B cell (primary cell): Measurements from ENCODE around the gene RAD23A. TPM values are rescaled to one million over a fixed set of nuclear protein-coding genes. Genes with fewer than 3 reads are reported as not detected.

Experiments used
- ATAC-seq: fragments of 200-7000 bp; cut with Tn5 transposase; one replicate; pipeline ENCODE4 v1.10.0; 2021; ENCODE audit warnings: low read depth, mild to moderate bottlenecking, moderate number of reproducible peaks, moderate library complexity
- CTCF ChIA-PET: fragments of 350-600 bp; sonication (Branson Sonifier 250); formaldehyde crosslinking; loops from one replicate; lab custom pipeline; 2021; ENCODE audit warnings: antibody characterized with exemption, inconsistent platforms; lab: Charles Lee
- POLR2A ChIA-PET: fragments of 350-600 bp; sonication (Branson Sonifier 250); formaldehyde crosslinking; loops from one replicate; lab custom pipeline; 2021; ENCODE audit warnings: antibody characterized with exemption; lab: Charles Lee
- DNase-seq: peaks from one replicate; pipeline ENCODE4 v3.0.0; 2013
- H2AFZ ChIP-seq: 2 replicates; pipeline ENCODE4 v1.6.1; 2012; ENCODE audit warnings: mild to moderate bottlenecking, low read depth, low read length; ENCODE audit not compliant: insufficient read depth, poor library complexity, severe bottlenecking
- H3K27ac ChIP-seq, 2 donors: 1 replicate in 1 of 2; 2 replicates in 1 of 2; pipeline ENCODE4 v1.5.1; 2012 to 2013; ENCODE audit warnings: low read length in 2 of 2, mild to moderate bottlenecking in 2 of 2, moderate library complexity in 1 of 2
- H3K27me3 ChIP-seq, 4 experiments: fragments of 200-600 bp in 1 of 4; sonication (generic) in 1 of 4; replicated peaks in 1 of 4; 1 replicate in 2 of 4; 2 replicates in 2 of 4; pipeline versions ENCODE4 v1.6.1 to v1.7.0; 2013 to 2016; ENCODE audit warnings: low read length in 3 of 4, mild to moderate bottlenecking in 2 of 4, mixed read lengths in 1 of 4, moderate library complexity in 1 of 4; ENCODE audit not compliant: insufficient read depth in 4 of 4, control insufficient read depth in 3 of 4; ENCODE audit errors: control extremely low read depth in 1 of 4
- H3K36me3 ChIP-seq, 2 experiments: replicated peaks in 1 of 2; 1 replicate in 1 of 2; 2 replicates in 1 of 2; pipeline versions ENCODE4 v1.6.1 to v1.7.1; 2013; ENCODE audit warnings: low read length in 1 of 2; ENCODE audit not compliant: insufficient read depth in 2 of 2, control insufficient read depth in 1 of 2; ENCODE audit errors: control extremely low read depth in 1 of 2, extremely low read depth in 1 of 2
- H3K4me1 ChIP-seq, 2 donors: fragments of 200-600 bp in 1 of 2; sonication (generic) in 1 of 2; 1 replicate in 1 of 2; 2 replicates in 1 of 2; pipeline versions ENCODE4 v1.5.1 to v1.6.1; 2013 to 2017; ENCODE audit warnings: low read length in 2 of 2; ENCODE audit not compliant: control insufficient read depth in 2 of 2, insufficient read depth in 2 of 2
- H3K4me2 ChIP-seq: replicated peaks from 2 replicates; pipeline ENCODE3; 2012; ENCODE audit warnings: mild to moderate bottlenecking, low read depth, low read length; ENCODE audit not compliant: poor library complexity, severe bottlenecking
- H3K4me3 ChIP-seq, 5 experiments: fragments of 200-600 bp in 1 of 5; sonication (generic) in 1 of 5; 1 replicate in 3 of 5; 2 replicates in 2 of 5; pipeline versions ENCODE4 v1.5.1 to v1.7.0; 2011 to 2016; ENCODE audit warnings: low read length in 4 of 5, mild to moderate bottlenecking in 4 of 5, low read depth in 2 of 5, control low read depth in 1 of 5, moderate library complexity in 1 of 5; ENCODE audit not compliant: insufficient read depth in 1 of 5; ENCODE audit errors: control extremely low read depth in 1 of 5, extremely low read depth in 1 of 5
- H3K79me2 ChIP-seq: fragments of 200-600 bp; sonication (generic); one replicate; pipeline ENCODE4 v1.6.0; 2016; ENCODE audit warnings: low read length; ENCODE audit not compliant: control insufficient read depth, insufficient read depth
- H3K9ac ChIP-seq: fragments of 200-600 bp; sonication (generic); 2 replicates; pipeline ENCODE4 v1.6.1; 2017; ENCODE audit warnings: mild to moderate bottlenecking, low read length, moderate library complexity
- H3K9me3 ChIP-seq, 3 donors: one replicate each; pipeline versions ENCODE4 v1.6.1 to v1.7.1; 2013; ENCODE audit warnings: low read length in 2 of 3; ENCODE audit not compliant: control insufficient read depth in 2 of 3, insufficient read depth in 1 of 3; ENCODE audit errors: control extremely low read depth in 1 of 3
- H4K20me1 ChIP-seq: 2 replicates; pipeline ENCODE4 v1.6.0; 2012; ENCODE audit warnings: mild to moderate bottlenecking, low read length; ENCODE audit not compliant: insufficient read depth, control insufficient read depth, poor library complexity, severe bottlenecking
- H3K27ac Mint-ChIP-seq: one replicate; pipeline ENCODE4 v1.8.0; 2021; ENCODE audit warnings: mixed read lengths
- H3K27me3 Mint-ChIP-seq: one replicate; pipeline ENCODE4 v1.8.0; 2021; ENCODE audit warnings: mixed read lengths
- H3K4me1 Mint-ChIP-seq: one replicate; pipeline ENCODE4 v1.8.0; 2021; ENCODE audit warnings: mixed read lengths
- H3K4me3 Mint-ChIP-seq: one replicate; pipeline ENCODE4 v1.8.0; 2021; ENCODE audit warnings: mixed read lengths
- H3K9me3 Mint-ChIP-seq: one replicate; pipeline ENCODE4 v1.8.0; 2022; ENCODE audit warnings: mixed read lengths; ENCODE audit not compliant: insufficient read depth
- CTCF ChIP-seq: fragments of 200-600 bp; IDR thresholded peaks from one replicate; pipeline ENCODE4 v1.8.0; 2022; ENCODE audit warnings: antibody characterized with exemption, mild to moderate bottlenecking
- EZH2 ChIP-seq: IDR thresholded peaks from 2 replicates; pipeline ENCODE4 v1.6.1; 2012; ENCODE audit warnings: borderline replicate concordance, low read depth, mild to moderate bottlenecking, moderate library complexity, low read length; ENCODE audit not compliant: insufficient read depth, poor library complexity, severe bottlenecking
- WGBS: methylation state at CpG from one replicate; pipeline ENCODE4 v1.1.5; 2013; ENCODE audit warnings: missing lambda C conversion rate; ENCODE audit not compliant: insufficient coverage; 5-methylcytosine and 5-hydroxymethylcytosine counted together
- intact Hi-C: fragments of 100-400 bp; cut with micrococcal nuclease; formaldehyde crosslinking; loops from one replicate; pipeline ENCODE4 v1.10.0; 2022
- polyA plus RNA-seq: library from polyadenylated mRNA; depleted of rRNA; stranded (reverse); fragments of >200 nt; gene quantifications from 2 replicates; pipeline ENCODE4 v1.2.3, GENCODE V29; 2012
- total RNA-seq, 2 donors: library from RNA; stranded (reverse); fragments of 120-200 nt in 1 of 2; gene quantifications; 1 replicate in 1 of 2; 2 replicates in 1 of 2; pipeline versions ENCODE4 v1.2.3 to v1.2.4, GENCODE V29; 2013 to 2022

Gene RAD23A
- total and polyA plus RNA-seq, 2 donors (not counting 1 experiment from before 2014, with no cell fraction given) = 100 to 106 TPM

GRCh38 chr19:12947702-12948611 lies 2.3 kb downstream of the RAD23A start:
- Histone ChIP-seq H3K27ac (no peak overlapping the region), H3K4me2 (no peak overlapping the region), H4K20me1 (peaks cover 30% of the 10 kb centered on the region), H3K9ac (no peak overlapping the region), H3K79me2 (peaks cover 25% of the 10 kb centered on the region), H3K4me3 (no peak overlapping the region), H3K36me3 (peaks cover 0 to 76% of the 10 kb centered on the region in 2 experiments), H3K4me1 (peaks cover 15 to 32% of the 10 kb centered on the region in 2 donors), H3K9me3 (peaks cover 0 to 7% (median 0%) of the 10 kb centered on the region in 3 donors), H2AFZ (no peak overlapping the region), H3K27me3 (no peaks in the 10 kb centered on the region)
- POLR2A ChIA-PET = interaction anchor here (0.6 to 1.3 kb wide), 2 partner anchors 10 to 789 kb away, joined by 3 to 4 read pairs; partner anchors contain the start of gene CALR
- WGBS = 98% methylated on average over 21 of the region's 28 CpGs
- intact Hi-C loops = no loop called here
- H3K4me3 Mint-ChIP-seq = peak overlapping the region; percentile 29
- ATAC-seq = no peak
- CTCF ChIA-PET = interaction anchor here (1.0 to 1.3 kb wide), 3 partner anchors 10 to 152 kb away, joined by 3 read pairs; no protein-coding TSS in a partner anchor
- H3K4me1 Mint-ChIP-seq = peaks cover 36% of the 10 kb centered on the region
- no peak for DNase-seq
- H3K27me3 Mint-ChIP-seq = no peaks in the 10 kb centered on the region
- no peaks in the 10 kb centered on the region for H3K9me3 Mint-ChIP-seq
- TF ChIP-seq CTCF (no peak), EZH2 (no peak)
- peak overlapping the region; percentile 3 for H3K27ac Mint-ChIP-seq
